Activated CD4-positive, alpha-beta T cell treated with anti-CD3 and anti-CD28 coated beads for 4 hours (primary cell): ENCODE measurements around the gene COL18A1.
"Not testable (repeated sequence)": the region's sequence is repeated elsewhere in the genome, so short reads cannot be mapped to it uniquely, and the experiment has no call there.

Experiments
- DNase-seq, 2 donors: peaks; one replicate each; pipeline ENCODE4 v3.0.0-alpha.2; 2020

COL18A1 gene

GRCh38 chr21:45496968-45497845 is 92.2 kb downstream of the COL18A1 start:
- no peak for DNase-seq

GRCh38 chr21:45497846-45498645 is 93.1 kb downstream of the COL18A1 start:
- DNase-seq = no peak

GRCh38 chr21:45498646-45499000 is 93.7 kb downstream of the COL18A1 start:
- no peak for DNase-seq

- DNase-seq = no peak
Measured at GRCh38 chr21:45499201-45499750, 94.3 kb downstream of the COL18A1 start.

GRCh38 chr21:45499970-45500577 is 95.1 kb downstream of the COL18A1 start:
- DNase-seq = no peak

GRCh38 chr21:45501081-45502005 is 96.4 kb downstream of the COL18A1 start:
- DNase-seq = not testable (repeated sequence)

GRCh38 chr21:45502006-45502345 is 97.0 kb downstream of the COL18A1 start:
- no peak for DNase-seq

GRCh38 chr21:45502600-45502999 is 97.6 kb downstream of the COL18A1 start:
- DNase-seq = no peak

GRCh38 chr21:45503226-45503625 is 98.3 kb downstream of the COL18A1 start:
- not testable (repeated sequence) for DNase-seq

GRCh38 chr21:45504021-45504515 is 99.1 kb downstream of the COL18A1 start:
- no peak for DNase-seq

GRCh38 chr21:45504516-45505415 is 99.8 kb downstream of the COL18A1 start:
- no peak for DNase-seq

GRCh38 chr21:45505416-45506021 is 100.6 kb downstream of the COL18A1 start:
- DNase-seq = no peak

GRCh38 chr21:45506241-45506817 is 101.4 kb downstream of the COL18A1 start:
- DNase-seq = no peak

- no peak for DNase-seq
Measured at GRCh38 chr21:45506836-45507522, 102.0 kb downstream of the COL18A1 start.

GRCh38 chr21:45507523-45507875 is 102.5 kb downstream of the COL18A1 start:
- no peak for DNase-seq

- DNase-seq = no peak
Measured at GRCh38 chr21:45507888-45508508, 103.0 kb downstream of the COL18A1 start.

- no peak for DNase-seq
Measured at GRCh38 chr21:45508607-45509565, 103.9 kb downstream of the COL18A1 start.
